Measurements from ENCODE around the gene NFIA.

The NFIA gene

GRCh38 chr1:61190153-61190552 lies 107.8 kb downstream of the NFIA start:
- no peak for DNase-seq

- no peak for DNase-seq
Measured at GRCh38 chr1:61190618-61191432, 108.5 kb downstream of the NFIA start.

- DNase-seq = no peak
Measured at GRCh38 chr1:61191433-61191720, 109.0 kb downstream of the NFIA start.

- no peak for DNase-seq
Measured at GRCh38 chr1:61192663-61193330, 110.4 kb downstream of the NFIA start.

DNA sequence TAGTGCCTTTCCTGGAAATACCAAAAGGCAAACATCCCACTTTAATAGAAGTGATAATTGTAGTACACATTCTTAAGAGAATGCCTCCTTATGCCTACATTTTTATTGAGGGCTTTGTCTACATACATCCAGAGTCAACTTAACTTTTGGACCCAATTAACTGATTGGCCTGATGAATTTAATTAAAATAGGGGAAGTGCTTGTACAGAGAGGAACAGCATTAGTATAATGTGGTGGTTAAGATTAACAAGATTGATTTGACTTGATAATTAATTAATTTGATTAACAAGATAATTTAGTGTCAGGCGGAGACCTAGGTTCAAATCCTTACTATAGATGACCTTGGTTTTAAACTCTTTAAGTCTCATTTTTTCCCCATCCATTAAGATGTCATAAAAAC lies 111.4 kb downstream of the NFIA start:
- DNase-seq = no peak

DNA sequence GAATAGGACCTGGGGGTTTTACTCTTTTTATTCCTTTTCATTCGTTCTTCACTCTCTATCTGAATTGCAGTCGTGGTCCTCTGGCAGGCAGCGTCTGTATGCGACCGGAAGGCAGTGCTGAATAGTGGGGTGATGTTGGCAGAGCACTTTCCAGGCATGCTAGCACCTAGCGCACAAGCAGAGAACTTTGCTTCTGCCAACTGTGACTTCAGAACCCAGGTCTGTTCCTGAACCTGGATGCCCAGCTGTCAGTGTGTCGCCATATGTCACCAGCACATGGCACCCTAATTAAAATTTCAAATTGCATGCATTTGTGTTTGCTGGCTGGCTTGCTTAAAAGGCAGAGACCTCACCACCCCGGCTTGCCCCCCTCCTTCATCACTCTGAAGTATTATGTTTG lies 116.2 kb downstream of the NFIA start:
- DNase-seq = no peak

GRCh38 chr1:61201035-61201434 lies 118.7 kb downstream of the NFIA start:
- no peak for DNase-seq

GRCh38 chr1:61202854-61203598 lies 120.7 kb downstream of the NFIA start:
- DNase-seq = no peak

GRCh38 chr1:61204528-61204927 lies 122.2 kb downstream of the NFIA start:
- no peak for DNase-seq

- DNase-seq = no peak
Measured at GRCh38 chr1:61207416-61207815, 125.1 kb downstream of the NFIA start.

GRCh38 chr1:61208172-61208571 lies 125.8 kb downstream of the NFIA start:
- no peak for DNase-seq

DNA sequence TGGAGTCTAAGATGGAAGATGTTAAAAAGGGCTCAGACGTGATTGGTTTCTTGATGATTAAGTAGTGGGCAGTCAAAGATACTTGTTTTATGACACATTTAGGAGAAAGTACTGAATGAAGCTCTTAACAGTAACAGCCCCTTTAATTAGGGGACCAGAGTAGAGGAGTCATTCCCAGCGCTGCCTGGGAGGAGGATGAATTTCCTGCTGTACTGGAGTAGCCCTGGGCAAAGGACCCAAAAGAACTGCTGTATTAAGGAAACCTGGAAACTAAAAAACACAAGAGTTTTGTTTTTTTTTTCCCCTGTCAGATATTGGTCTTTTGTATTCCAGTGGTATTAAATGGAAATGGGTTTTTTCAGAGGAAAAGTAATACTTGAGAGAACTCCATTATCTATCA lies 126.5 kb downstream of the NFIA start:
- DNase-seq = no peak

DNA sequence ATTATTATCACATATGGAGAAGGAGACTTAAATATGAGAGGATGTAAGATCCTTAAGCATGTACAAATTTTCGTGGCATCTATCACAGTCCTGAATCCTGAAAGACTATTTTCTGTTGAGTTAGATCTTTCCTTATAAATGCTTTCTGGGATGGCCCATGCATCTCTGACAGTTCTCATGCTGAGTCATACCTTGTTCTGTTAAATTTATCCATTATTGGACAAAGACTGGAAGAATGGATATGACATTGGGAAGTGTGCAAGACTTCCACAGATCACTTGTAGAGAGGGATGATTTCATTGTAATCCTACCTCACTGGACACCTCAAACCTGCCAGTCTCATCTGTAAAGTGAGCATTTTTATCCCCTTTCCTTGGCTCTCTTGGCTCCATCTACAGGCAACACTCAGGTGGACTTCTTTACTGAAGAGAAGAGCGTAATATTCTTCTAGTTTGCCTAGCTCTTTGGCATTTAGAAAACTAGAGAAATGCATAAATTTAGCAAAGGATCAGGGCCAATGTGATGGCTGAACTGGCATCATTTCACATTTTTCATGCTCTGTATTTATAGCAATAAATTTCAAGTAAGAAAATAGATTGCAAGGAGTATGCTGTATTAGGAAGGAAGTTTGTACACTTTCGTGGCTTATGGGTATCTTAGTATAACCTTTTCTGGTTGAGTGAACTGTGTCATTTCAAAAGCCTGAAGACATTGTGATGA lies 128.2 kb downstream of the NFIA start:
- DNase-seq = no peak

DNA sequence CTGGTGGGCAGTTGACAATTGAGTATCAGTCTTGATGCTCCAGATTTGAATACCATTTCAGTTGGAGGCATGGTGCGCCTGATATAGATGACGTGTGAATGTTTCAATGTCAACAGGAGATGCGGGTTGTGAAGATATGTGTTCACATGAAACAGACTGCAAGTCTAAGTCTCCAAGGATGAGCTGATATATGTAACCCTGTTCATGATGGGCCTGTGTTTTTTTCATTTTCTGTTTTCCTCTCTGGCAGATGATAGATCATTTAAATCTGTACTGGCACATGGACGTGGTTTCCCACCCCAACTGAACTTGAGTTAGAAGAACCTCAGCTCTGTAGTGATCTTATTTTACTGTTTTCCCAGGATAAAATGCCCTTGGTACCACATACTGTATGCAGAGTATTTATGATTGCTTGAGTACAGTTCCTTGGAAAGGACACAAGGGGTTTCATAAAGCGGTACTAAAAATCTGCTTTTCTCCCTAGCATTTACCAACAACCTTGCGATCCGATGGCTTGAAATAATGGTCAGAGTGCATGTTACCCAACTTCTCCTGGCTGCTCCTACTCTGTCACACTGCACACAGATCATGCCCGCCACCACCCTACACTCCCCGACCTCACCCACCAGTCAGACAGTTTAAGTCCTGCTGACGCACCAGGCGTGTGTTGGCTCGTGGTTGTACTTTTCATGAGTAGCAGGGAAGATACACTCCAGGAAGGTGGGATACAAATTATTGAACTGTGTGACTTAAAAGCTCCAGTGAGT lies 131.1 kb downstream of the NFIA start:
- no peak for DNase-seq

DNA sequence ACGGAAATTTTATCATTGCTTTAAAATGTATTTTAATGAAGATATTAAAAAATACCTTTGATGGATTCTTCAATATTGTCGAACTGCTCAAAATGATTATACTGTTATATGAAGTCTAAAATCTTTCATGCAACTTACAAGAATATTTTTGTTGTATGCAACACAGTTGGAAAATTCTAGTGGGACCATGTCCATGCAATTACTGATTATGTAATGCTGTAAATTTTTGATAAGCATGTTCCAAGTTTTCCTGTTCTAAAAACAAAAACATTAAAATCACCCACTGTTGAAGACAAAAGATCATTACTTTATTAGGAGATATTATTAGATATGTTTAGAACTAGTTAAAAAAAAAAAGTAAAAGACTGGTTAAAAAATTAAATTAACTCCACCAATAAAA lies 132.8 kb downstream of the NFIA start:
- DNase-seq = no peak

DNA sequence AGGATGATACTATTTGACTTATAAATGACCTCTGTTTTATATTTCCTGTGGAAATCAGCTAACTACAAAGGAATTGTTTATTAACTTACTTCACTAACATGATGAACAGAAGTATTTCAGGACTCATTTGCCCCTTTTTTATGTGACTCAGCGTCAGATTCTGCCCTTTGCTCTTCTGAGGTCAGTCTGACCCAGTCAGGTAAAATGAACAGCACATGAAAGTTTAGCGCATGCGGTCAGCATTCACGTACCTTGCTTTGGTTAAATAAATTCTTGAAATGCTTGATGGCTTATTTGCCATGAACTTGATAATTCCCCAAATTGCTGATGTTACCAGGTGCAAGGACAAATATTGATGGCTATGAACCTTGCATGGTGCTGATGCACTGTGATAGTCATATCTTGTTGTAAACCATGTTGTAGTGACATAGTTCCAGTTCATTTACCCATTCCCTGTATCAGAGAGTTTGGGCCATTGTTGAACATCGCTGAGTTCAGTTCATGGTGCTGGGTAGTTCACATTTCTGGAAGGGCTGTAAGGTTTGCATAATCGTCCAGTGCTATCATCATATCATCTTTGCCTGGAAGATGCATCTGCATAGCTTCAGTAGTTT lies 133.4 kb downstream of the NFIA start:
- DNase-seq = no peak

DNA sequence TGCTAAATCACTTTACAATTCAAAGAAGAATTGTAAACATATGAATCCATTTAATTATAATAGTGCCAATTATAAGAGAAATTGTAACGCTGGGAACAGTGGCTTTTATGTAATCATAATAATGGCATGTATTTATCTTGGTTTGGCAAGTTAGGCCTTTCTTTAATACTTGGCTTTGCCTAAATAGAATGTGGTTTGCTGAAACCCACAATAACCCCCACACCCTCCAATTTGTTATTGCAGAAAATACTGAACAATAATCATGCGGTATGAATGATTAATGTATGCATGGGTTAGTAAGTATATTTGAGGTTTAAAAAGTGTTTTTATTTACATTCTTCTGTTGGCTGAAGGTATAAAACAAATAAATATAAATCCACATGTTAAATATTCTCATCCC lies 138.2 kb downstream of the NFIA start:
- DNase-seq = no peak

- DNase-seq = no peak
Measured at GRCh38 chr1:61221642-61222041, 139.3 kb downstream of the NFIA start.

DNA sequence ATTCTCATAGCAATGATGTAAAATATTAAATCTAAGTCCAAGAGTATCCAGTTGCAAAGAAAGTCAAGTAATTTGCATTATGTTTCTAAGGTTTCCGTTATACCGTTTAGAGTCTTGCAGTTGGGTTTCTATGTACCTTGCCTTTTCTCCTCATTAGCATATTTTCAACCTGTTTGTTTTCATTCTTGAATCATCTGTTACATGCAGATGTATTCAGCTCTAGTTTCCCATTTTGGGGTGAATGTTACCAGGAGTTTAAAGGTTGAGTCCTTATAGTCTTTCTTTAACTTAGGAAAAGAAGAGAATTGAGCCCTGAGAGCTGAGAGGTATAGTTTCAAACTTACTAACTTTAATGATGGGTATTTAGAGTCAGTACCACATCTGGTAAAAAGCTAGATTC lies 139.9 kb downstream of the NFIA start:
- DNase-seq = no peak

DNA sequence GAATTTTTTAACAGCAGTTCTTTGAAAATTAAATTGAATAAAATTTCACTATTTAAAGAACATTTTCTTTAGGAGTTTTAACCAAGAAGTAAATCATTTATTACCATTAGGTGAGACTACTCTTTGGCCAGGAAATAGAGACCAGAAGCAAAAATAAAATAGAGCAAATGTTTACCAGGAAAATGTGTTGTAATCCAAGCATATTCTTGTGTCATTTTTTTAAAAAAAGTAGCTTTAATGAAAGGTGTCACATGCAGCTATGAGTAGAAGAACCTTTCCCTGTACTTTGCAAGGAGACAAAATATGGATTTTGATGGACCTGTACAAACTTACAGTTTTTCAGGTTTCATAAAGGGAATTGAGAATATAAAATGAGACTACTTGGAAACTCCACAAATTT lies 140.8 kb downstream of the NFIA start:
- DNase-seq = no peak

DNA sequence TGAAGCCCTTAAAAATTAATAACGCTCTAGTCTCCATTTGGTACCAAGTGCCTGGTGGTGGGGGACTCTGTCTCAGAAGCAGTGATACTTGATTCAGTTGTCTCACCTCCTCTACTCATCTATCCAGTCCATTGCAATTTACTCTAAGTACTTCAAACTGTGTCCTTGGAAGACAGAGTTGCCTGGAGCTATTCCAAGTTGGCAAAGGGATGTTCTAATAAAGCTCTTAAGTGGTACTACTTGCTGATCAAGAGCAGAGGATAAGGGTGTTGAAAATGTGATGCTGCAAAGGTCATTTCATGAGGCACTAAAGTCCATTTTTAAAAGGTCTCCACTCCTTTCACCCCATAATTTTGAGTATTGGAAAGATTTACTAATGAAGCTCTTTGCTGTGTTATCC lies 142.2 kb downstream of the NFIA start:
- no peak for DNase-seq

- DNase-seq = no peak
Measured at GRCh38 chr1:61225478-61225877, 143.1 kb downstream of the NFIA start.

Data from NCI-H748 treated with DMSO at 0.1 percent for 48 hours (cell line).